BE2C (cell line): ENCODE measurements around the gene PEF1.

Source experiments
- DNase-seq: peaks from one replicate; pipeline ENCODE4 v3.0.0-alpha.2; 2020
- H3K27me3 ChIP-seq: fragments of 250-450 bp; sonication (Bioruptor Pico); 2 replicates; pipeline ENCODE4 v1.5.1; 2020; ENCODE audit warnings: mild to moderate bottlenecking
- H3K36me3 ChIP-seq: fragments of 250-450 bp; sonication (Bioruptor Pico); 2 replicates; pipeline ENCODE4 v1.5.1; 2020; ENCODE audit warnings: mild to moderate bottlenecking
- H3K4me1 ChIP-seq: fragments of 250-450 bp; sonication (Bioruptor Pico); 2 replicates; pipeline ENCODE4 v1.5.1; 2020
- H3K4me3 ChIP-seq: 2 replicates; pipeline ENCODE4 v1.5.1; 2011; ENCODE audit warnings: low read depth, low read length
- H3K9me3 ChIP-seq: fragments of 250-450 bp; sonication (Bioruptor Pico); 2 replicates; pipeline ENCODE4 v1.5.1; 2020
- TF ChIP-seq, protein P1 (sequence below): IDR thresholded peaks from 2 replicates; pipeline ENCODE4 v1.5.1; 2012; ENCODE audit warnings: mild to moderate bottlenecking, low read depth, low read length

Gene PEF1

GRCh38 chr1:31618916-31619846 lies 25.5 kb downstream of the PEF1 start:
- Histone ChIP-seq H3K9me3 (no peaks in the 10 kb centered on the region), H3K36me3 (no peaks in the 10 kb centered on the region), H3K27me3 (no peaks in the 10 kb centered on the region), H3K4me3 (no peak overlapping the region), H3K4me1 (peaks cover 8% of the 10 kb centered on the region)
- no peak for DNase-seq
- TF ChIP-seq, protein P1, sequence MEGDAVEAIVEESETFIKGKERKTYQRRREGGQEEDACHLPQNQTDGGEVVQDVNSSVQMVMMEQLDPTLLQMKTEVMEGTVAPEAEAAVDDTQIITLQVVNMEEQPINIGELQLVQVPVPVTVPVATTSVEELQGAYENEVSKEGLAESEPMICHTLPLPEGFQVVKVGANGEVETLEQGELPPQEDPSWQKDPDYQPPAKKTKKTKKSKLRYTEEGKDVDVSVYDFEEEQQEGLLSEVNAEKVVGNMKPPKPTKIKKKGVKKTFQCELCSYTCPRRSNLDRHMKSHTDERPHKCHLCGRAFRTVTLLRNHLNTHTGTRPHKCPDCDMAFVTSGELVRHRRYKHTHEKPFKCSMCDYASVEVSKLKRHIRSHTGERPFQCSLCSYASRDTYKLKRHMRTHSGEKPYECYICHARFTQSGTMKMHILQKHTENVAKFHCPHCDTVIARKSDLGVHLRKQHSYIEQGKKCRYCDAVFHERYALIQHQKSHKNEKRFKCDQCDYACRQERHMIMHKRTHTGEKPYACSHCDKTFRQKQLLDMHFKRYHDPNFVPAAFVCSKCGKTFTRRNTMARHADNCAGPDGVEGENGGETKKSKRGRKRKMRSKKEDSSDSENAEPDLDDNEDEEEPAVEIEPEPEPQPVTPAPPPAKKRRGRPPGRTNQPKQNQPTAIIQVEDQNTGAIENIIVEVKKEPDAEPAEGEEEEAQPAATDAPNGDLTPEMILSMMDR, result no peak

GRCh38 chr1:31617916-31618746 lies 26.5 kb downstream of the PEF1 start:
- Histone ChIP-seq H3K36me3 (no peaks in the 10 kb centered on the region), H3K9me3 (no peaks in the 10 kb centered on the region), H3K4me1 (peaks cover 9% of the 10 kb centered on the region), H3K27me3 (no peaks in the 10 kb centered on the region), H3K4me3 (peak overlapping the region; percentile 58)
- DNase-seq, result peak; percentile 62
- TF ChIP-seq, protein P1, result peak; percentile 58

- H3K4me1 ChIP-seq, result peaks cover 9% of the 10 kb centered on the region
- TF ChIP-seq, protein P1, result no peak
- no peaks in the 10 kb centered on the region for H3K36me3 ChIP-seq
- H3K9me3 ChIP-seq, result no peaks in the 10 kb centered on the region
- H3K27me3 ChIP-seq, result no peaks in the 10 kb centered on the region
- no peak for DNase-seq
- peak within 1 kb of the TSS; percentile 58 for H3K4me3 ChIP-seq
Measured at GRCh38 chr1:31617218-31617915, 27.3 kb downstream of the PEF1 start, which contains the start of gene HCRTR1. Gene HCRTR1 (plus strand): TSS chr1:31617689. CDS start chr1:31619193, 1,504 bp downstream.

DNA sequence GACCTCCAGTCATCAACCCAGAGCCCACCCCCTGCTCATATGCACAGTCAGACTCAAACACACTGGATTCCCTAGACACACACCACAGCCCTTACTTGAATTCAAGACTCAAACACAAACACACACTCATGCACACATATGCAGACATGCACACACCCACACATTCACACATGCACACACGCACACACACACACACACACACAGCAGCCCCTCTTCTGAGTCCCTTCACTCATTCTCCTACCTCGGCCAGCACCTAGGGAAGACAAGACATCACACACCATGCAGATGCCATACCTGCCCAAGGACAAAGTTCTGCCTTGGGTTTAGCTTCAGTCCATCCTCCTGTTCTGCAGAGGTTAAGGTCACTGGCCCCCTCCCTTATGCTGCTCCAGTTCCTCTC lies 28.7 kb downstream of the PEF1 start:
- H3K27me3 ChIP-seq, result no peaks in the 10 kb centered on the region

DNA sequence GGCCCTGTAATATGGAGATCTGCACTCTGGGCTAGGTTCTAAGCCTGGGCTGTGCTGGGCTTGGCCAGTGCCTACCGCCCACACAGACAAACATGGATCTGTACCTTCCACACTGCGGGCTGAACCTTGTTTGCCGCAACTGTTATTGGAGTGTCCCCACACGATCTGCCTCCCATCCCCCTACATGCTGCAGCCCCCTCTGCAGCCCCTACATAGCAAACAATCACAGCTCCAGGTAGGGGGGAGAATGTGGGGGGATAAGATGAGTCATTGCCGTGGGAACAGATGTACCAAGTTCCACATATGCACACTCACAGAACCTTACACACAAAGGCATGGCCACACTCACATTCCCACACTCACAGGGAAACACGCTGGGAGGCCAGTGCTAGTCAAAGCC lies 29.3 kb downstream of the PEF1 start:
- TF ChIP-seq, protein P1, result no peak
- Histone ChIP-seq H3K4me1 (peaks cover 9% of the 10 kb centered on the region), H3K9me3 (no peaks in the 10 kb centered on the region), H3K4me3 (no peak overlapping the region), H3K36me3 (no peaks in the 10 kb centered on the region), H3K27me3 (no peaks in the 10 kb centered on the region)
- DNase-seq, result no peak

More for the DNA sequence above, 28.7 kb downstream of the PEF1 start:
- H3K36me3 ChIP-seq, result no peaks in the 10 kb centered on the region
- TF ChIP-seq, protein P1, result no peak
- no peak overlapping the region for H3K4me3 ChIP-seq
- peaks cover 9% of the 10 kb centered on the region for H3K4me1 ChIP-seq
- H3K9me3 ChIP-seq, result no peaks in the 10 kb centered on the region
- DNase-seq, result no peak
